GM18517 (cell line): ENCODE measurements around the gene MYO18A.

Experiments
- ATAC-seq: cut with Tn5 transposase; IDR thresholded peaks from one replicate; pipeline ENCODE4 v1.9.1; 2021; ENCODE audit warnings: mild to moderate bottlenecking, moderate library complexity; ENCODE audit not compliant: unreplicated experiment

The MYO18A gene

DNA sequence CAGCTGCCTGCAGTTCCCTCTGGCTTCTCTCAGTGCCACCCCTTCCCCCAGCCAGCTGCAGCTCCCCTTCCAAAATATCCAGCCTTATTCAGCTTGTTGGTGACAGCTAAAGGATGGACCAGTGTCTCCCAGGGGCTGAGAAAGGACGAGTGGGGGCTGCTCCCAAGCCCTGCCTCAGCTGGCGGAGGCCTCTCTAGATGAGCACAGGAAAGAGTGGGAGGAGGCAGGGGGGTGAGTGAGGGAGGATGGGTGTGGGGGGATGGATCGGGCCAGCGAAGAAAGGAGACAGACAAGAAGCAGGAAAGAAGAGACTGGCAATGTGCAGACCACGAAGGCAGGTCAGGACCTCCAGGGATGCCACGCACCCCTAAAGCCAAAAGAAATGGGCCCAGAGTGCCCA is 119.7 kb downstream of the MYO18A start:
- no peak for ATAC-seq

DNA sequence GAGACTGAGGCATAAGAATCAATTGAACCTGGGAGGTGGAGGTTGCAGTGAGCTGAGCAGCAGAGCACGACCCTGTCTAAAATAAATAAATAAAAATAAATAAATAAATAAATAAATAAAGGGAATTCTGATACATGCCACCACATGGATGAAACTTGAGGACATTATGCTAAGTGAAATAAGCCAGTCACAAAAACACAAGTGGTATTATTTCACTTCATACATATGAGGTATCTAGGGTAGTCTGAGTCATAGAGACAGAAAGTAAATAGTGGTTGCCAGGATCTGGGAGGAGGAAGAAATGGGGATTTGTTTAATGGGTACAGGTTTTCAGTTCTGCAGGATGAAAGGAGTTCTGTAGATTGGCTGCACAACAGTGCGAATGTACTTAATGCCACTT is 120.9 kb downstream of the MYO18A start:
- ATAC-seq: no peak

DNA sequence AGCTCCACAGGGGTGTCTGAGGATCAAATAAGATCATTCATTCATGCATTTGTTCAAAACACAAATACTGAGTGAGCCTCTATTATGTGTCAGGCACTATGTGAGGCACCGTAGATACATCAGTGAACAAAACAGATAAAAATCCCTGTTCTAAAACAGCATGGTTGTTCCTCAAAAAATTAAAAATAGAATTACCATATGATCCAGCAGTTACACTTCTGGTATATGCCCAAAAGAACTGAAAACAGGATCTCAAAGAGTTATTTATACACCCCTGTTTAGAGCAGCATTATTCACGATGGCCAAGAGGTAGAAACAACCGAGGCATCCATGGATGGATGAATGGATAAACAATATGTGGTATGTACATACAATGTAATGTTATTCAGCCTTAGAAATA is 121.8 kb downstream of the MYO18A start:
- no peak for ATAC-seq

DNA sequence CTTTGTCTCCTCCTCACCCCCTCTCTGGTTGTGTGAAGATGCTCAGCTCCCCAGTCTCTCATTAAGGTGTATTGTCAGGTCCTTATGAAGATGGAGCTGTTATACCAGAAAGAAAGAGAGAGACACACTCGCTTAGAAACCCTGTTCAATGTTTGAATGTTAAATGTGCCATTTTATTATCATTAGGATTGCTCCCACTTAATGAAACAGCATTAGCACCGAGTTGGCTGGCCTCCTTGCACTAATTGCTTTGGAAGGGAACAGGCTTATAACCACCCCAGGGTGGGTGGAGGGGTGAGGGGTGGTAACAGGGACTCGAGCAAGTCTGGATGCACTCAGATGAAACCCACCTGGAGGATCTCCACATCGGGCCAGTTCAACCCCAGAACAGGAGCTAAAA is 122.8 kb downstream of the MYO18A start:
- no peak for ATAC-seq

DNA sequence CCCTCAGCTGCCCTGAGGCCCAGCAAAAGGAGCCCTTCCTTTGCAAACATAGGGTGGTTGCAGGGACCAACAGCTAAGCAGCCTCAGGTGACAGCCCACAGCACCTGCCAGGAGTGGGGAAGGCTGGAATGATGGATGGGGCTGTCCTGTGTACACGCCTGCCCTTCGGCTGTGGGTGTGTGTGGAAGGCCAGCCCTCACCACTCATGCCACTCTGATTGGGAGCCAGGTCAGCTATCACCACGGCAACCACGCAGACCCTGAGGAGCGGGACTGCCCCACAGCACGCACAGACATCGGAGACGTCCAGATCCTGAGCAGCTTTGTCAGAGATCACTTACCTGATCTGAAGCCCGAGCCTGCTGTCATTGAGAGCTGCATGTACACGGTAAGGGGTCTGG is 125.4 kb downstream of the MYO18A start:
- ATAC-seq: no peak

DNA sequence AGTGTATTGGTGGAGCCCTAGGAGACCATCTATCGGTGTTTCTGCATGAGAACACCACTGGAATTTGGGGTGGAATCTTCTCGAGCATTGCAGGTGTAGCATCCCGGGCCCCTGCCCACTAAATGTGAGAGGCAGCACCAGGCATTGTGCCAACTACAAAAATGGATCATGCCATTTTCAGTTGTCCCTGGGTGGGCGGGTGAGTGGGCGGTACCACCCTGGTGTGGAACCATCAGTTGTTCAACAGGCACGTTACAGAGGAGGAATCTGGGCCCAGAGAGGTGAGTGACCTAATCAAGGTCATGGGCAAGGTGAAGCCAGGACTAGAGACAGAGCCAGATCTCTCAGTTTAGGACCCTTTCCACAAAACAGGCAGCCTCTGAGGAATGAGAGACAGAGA is 128.5 kb downstream of the MYO18A start:
- ATAC-seq: no peak

DNA sequence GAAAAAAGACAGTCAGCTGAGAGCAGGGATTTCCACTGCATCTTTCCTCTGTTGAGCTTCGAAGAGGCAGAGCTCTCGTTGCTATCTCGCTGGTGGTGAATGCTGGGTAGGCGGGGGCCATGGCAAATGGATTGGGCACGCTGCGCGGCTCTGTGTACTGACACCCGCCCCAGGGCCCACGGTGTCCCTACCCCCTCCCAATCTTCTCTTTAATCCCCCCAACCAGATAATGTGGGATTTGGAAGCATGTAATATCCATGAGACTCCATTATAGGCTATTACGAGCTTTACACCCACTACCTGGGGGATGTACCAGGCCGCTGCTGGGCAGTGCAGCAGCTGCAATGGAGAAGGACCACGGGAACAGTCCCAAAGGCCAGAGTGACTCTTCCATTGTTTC is 129.0 kb downstream of the MYO18A start:
- ATAC-seq: no peak

DNA sequence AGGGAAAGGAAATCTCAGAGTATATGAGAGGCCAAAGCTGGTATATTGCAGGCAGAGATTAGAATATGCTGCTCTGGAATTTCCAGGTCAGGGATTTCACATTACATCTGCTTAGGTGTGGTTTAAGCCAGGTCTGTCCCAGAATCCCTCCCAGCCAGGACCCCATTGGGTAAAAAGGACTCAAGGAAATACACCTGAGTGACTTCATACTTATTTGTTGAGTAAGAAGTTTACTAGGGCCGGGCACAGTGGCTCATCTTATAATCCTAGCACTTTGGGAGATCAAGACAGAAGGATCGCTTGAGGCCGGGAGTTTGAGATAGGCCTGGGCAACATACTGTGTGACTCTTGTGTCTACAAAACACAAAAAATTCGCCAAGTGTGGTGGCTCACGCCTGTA is 130.0 kb downstream of the MYO18A start:
- no peak for ATAC-seq

DNA sequence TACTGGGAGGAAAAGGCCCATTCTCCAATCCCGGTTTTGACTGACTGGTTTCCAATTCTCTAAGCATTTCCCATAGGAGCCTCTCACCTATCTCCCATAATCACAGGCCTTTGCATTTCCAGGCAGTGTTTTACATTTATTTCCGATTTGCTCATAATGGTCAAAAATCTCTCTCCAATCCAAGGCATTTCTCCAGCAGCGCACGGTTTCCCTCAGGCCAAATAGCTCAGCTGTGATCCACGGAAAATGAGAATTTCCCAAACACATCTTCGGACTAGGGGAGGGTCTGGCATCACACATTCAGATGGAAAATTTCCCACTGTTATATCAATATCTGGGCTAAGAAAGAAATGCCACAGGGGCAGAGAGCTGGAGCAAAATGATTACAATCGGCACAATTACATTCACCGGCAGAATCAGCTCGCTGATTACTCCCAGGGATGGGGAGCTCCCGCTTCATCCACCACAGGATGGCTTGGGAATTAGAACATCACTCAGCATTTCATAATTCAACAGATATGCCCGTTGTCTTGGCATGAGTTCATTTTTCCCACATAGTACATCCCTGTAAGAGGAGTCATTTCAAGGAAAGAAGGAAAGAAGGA is 130.6 kb downstream of the MYO18A start:
- no peak for ATAC-seq

DNA sequence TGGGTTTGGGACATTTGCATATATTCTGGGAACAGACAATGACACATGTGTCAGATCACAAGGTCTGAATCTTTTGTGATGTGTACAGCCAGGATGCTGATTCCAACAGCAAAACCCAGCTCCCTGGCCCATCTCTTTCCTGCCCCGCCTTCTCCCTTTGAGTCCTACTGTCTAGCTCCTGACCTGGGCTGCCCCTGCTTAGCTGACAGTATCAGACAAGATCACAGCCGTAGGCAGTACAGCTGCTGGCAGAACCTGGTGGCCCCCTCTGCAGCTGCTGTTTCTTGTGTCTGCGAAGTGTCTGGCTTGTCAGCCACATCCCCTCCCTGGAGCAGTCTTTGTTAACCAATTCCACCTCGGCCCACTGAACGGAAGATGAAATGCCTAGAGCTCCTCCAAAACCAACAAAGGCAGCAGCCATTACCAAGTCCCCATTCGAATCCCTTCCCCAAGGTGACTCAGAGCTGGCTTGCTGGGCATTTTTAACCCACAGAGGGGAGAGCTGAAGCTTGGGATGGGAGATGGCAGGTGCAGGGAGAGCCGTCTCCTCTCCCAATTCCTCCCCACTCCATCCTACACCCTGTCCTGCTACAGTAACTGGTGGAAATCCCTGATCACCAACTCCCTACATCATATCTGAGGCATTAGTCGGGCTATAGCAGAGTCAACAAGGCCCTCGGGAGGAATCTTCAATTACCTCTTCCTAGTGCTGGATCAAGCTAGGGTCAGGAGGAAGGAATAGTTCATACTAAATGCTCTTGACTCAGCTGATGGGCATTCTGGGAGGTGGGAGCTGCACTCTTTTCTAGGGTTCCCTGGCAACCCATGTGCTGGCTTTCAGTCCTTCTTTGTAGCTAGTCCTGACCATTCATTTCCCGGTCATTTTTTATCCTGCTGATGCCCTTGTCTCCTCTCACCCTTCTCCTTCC is 131.5 kb downstream of the MYO18A start:
- no peak for ATAC-seq

DNA sequence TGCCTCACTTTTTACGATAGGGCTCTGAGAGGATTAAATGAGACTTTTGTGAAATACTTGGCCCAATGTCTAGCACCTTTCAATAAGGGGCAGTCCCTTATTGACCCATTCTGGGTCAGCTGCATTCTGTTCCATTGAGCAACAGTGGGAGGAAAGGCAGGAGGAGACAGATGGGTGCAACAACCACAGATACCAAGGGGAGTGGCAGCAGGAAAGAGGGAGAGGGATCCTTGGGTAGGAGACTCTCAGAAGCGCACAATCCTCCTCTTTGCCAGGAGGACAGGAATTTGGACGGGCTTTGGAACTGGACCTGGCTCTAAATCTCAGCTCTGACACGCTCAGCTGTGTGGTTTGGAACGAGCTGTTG is 133.7 kb downstream of the MYO18A start:
- ATAC-seq: no peak

DNA sequence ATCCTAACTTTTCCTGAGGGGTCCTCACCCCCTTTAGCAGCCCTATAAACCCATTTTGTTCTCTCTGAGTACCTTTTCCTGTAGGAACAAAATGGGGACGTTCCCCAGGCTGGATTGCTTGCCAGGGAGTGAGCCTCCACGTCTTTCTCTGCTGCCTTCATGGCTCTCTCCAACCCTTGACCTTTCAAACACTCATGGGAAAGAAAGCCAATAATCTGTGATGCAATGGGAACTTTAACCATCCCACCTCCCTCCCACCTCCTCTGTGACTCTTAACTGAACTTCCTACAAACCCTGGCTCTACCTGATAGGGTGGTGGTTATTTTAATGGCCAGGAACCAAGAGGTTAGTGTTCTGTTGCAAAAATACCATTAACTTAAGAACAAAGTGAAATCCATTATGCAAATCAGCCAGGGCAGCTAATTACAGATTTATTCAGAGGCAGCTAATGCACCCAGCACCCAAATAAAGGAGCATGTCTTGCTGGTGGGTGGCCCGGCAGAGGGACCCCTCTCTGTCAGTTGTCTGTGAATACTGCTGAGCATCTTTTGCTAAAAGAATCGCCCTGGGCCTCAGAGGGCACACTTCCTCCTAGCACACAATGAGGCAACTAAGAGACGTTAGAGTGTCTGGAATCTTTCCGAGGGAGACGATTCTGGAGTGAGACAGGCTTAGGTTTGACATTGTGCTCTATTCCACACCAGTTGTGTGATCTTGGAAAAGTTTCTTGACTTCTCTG is 134.3 kb downstream of the MYO18A start:
- no peak for ATAC-seq

DNA sequence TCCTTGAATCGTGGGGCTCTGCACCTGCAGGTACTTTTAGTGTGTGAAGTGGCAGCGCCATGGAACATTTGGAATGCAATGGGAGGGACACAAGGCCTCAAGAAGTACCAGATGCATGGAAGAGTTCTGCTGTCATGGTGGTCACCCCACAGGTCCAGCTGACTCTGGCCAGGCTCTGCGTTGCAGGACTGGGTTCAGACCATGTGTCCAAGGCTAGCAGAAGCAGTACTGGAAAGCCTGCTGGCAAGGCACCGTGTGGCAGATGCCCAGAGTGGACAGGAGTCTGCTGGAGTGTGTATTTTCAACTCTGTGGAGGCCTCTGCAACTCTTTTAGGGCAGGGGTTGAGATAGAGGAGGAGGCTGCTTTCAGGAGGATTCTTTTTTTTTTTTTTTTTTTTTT is 135.2 kb downstream of the MYO18A start:
- no peak for ATAC-seq

DNA sequence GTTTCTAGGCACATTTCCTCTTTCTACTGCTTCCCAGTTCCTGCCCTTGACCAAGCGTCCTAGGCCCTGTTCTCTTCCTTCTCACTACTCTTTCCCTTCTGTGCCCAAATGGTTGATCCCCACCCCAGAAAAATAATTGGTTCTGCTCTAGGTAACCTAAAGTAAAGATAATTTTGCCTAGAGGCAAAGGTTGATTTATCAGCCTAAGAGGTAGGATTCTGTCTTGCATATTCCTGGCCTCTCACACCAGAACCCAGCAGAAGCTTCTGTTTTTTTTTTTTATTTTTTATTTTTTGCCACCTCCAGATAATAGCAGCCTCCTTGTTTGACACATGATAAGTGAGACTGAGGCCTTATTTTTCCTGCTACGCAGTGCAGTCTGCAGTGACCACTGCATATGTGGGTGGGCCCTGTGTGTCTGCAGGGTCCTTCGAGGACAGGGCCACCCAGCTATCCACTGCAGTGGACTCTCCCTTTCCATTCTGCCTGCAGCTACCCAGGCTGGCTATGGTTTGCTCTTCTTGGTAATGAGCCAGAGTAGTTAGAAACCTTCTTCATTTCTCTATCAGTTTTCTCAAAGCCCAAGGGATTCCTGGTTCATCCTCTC is 136.6 kb downstream of the MYO18A start:
- no peak for ATAC-seq

DNA sequence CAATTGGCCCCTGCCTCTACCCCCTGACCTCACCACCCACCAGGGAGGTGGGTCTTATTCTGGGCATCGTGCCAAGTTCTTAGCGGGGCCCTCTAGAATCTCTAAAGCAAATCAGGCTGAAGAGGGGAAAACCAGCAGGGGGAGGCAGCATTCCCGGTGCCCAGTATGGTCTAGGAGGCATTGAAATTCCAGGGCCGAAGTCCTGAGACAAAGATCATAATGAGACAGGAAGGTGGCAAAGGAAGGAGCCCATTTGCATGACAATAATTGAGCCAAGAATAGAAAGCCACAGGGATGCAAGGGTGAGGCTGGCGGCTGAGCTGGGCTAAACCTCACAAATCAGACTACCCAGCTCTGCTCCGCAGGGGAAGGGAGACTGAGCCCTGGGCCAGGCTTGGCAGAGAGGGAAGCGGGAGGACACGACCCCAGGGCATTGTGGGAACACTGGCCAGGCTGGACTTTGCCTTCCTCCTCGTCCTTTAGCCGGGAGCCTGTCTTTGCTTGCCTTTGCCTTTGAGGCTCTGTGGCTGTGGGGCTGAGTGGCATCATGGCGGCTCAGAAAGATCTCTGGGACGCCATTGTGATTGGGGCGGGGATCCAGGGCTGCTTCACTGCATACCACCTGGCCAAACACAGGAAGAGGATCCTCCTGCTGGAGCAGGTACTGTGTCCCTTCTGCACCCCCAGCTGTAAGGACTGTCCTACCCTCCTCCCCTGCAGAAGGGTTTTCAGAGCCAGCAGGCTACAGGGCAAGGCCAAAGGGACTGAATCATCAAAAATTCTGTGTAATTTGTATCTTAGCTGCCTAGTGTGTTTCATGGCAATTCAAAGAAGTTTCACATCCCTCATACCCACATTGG is 137.3 kb downstream of the MYO18A start, which contains the start of gene PIPOX:
TSS of gene PIPOX (plus strand) at position 463 of the 860 bp plus-strand sequence. CDS start at position 548, 85 bp downstream.
- ATAC-seq: no peak

DNA sequence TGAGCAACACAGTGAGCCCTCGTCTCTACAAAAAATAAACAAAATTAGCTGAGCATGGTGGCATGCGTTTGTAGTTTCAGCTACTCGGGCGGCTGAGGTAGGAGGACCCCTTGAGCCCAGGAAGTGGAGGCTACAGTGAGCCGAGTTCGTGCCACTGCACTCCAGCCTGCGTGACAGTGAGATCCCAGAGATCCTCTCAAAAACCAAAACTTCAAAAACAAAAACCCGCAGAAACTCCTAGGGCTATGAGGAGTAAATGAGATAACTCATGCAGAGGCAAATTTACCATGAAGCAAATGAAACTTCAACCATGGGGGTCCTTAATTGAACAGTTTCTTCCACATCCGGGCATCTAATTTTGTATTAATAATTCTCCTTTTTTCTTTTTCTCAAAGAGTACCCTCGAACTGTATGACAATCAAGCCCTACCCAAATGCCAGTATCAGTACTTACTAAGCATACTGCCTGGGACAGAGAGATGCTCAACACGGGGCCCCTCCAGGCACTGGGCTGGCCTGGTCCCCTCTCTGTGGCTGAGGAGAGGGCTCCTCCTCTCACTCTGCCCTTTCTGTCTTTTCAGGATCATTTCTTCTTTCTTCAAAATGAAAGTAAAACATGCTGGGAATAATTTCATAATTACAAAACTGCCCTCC is 138.0 kb downstream of the MYO18A start:
- ATAC-seq: no peak

DNA sequence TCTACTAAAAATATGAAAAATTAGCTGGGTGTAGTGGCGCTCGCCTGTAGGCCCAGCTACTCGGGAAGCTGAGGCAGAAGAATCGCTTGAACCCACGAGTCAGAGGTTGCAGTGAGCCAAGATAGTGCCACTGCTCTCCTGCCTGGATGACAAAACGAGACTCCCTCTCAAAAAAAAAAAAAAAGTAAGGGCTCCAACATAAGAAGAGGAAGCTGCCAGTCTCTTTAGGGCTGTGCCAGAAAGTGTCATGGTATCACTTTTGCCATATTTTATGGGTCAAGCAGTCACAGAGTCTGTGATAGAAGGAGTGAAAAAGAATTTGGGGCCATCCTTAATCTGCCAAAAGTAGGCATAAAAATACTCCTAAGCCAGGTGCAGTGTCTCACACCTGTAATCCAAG is 138.6 kb downstream of the MYO18A start:
- no peak for ATAC-seq

DNA sequence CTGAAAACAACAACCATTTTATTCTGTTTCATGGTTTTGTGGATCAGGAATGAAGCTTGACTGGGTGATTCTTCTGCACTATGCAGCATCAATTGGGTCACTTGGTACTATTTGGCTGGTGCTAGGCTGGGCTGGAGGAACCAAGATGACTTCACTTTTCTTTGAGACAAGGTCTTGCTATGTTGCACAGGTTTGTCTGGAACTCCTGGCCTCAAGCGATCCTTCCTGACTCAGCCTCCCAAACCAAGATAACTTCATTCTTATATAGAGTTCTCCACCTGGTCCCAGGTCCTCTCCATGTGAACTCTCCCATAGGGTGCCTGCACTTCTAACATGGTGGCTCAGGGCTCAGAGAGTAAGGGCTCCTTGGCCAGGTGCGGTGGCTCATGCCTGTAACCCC is 139.1 kb downstream of the MYO18A start:
- ATAC-seq: no peak

DNA sequence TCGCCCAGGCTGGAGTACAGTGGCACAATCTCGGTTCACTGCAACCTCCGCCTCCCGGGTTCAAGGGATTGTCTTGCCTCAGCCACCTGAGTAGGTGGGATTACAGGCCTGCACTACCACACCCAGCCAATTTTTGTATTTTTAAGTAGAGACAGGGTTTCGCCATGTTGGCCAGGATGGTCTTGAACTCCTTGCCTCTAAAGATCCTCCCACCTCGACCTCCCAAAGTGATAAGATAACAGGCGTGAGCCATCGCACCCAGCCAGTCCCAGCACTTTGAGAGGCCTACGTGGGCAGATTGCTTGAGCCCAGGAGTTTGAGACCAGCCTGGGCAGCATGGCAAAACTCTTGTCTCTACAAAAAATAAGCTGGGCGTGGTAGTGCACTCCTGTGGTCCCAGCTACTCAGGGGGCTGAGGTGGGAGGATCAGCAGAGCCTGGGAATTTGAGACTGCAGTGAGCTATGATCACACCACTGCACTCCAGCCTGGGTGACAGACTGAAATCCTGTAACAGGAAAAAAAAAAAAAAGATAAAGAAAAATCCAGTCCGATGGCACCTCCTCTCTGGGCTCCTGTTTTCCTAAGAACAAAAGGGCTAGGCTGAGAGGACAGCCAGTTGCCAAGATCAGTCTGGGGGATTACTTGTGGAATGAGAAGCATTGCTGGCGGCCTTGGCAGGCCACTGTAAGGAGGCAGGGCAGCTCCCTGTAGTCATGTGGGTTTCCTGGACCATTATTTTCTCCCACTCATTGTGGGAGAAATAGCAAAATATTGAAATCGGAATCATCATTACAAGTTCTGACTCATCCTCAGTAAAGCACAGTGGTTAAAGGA is 140.2 kb downstream of the MYO18A start:
- ATAC-seq: no peak
